Neutrophil (primary cell): ENCODE measurements around the gene ARHGAP40.

ENCODE experiments used
- H3K27ac ChIP-seq: fragments of 200-600 bp; sonication (generic); 2 replicates; pipeline ENCODE4 v1.5.1; 2016; ENCODE audit warnings: mild to moderate bottlenecking, moderate library complexity
- H3K27me3 ChIP-seq: fragments of 200-600 bp; sonication (generic); 2 replicates; pipeline ENCODE4 v1.6.0; 2016; ENCODE audit warnings: mild to moderate bottlenecking
- H3K36me3 ChIP-seq: fragments of 200-600 bp; sonication (generic); 2 replicates; pipeline ENCODE4 v1.5.1; 2017
- H3K4me1 ChIP-seq, 2 experiments: fragments of 200-600 bp in 1 of 2; sonication (generic) in 1 of 2; 1 replicate in 1 of 2; 2 replicates in 1 of 2; pipeline versions ENCODE4 v1.5.1 to v1.6.1; 2013 to 2016; ENCODE audit warnings: low read depth in 1 of 2, low read length in 1 of 2, mild to moderate bottlenecking in 1 of 2, moderate library complexity in 1 of 2; ENCODE audit not compliant: control insufficient read depth in 1 of 2, insufficient read depth in 1 of 2
- H3K4me3 ChIP-seq, 2 experiments: fragments of 200-600 bp in 1 of 2; sonication (generic) in 1 of 2; 1 replicate in 1 of 2; 2 replicates in 1 of 2; pipeline ENCODE4 v1.5.1; 2013 to 2016; ENCODE audit warnings: low read depth in 1 of 2, low read length in 1 of 2, mild to moderate bottlenecking in 1 of 2, moderate library complexity in 1 of 2
- H3K9me3 ChIP-seq: fragments of 200-600 bp; sonication (generic); 2 replicates; pipeline ENCODE4 v1.5.1; 2016
- TF ChIP-seq, protein P1 (sequence below): fragments of 200-600 bp; sonication (generic); IDR thresholded peaks from 2 replicates; pipeline ENCODE4 v1.5.1; 2016; ENCODE audit warnings: antibody characterized with exemption

ARHGAP40 gene

GRCh38 chr20:38599410-38599882 lies 2.2 kb upstream of the ARHGAP40 start:
- no peaks in the 10 kb centered on the region for H3K4me1 ChIP-seq
- peaks cover 65% of the 10 kb centered on the region for H3K27me3 ChIP-seq
- TF ChIP-seq, protein P1, sequence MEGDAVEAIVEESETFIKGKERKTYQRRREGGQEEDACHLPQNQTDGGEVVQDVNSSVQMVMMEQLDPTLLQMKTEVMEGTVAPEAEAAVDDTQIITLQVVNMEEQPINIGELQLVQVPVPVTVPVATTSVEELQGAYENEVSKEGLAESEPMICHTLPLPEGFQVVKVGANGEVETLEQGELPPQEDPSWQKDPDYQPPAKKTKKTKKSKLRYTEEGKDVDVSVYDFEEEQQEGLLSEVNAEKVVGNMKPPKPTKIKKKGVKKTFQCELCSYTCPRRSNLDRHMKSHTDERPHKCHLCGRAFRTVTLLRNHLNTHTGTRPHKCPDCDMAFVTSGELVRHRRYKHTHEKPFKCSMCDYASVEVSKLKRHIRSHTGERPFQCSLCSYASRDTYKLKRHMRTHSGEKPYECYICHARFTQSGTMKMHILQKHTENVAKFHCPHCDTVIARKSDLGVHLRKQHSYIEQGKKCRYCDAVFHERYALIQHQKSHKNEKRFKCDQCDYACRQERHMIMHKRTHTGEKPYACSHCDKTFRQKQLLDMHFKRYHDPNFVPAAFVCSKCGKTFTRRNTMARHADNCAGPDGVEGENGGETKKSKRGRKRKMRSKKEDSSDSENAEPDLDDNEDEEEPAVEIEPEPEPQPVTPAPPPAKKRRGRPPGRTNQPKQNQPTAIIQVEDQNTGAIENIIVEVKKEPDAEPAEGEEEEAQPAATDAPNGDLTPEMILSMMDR: no peak
- no peak overlapping the region for H3K27ac ChIP-seq
- no peak overlapping the region for H3K4me3 ChIP-seq
- no peaks in the 10 kb centered on the region for H3K9me3 ChIP-seq
- H3K36me3 ChIP-seq: no peaks in the 10 kb centered on the region

DNA sequence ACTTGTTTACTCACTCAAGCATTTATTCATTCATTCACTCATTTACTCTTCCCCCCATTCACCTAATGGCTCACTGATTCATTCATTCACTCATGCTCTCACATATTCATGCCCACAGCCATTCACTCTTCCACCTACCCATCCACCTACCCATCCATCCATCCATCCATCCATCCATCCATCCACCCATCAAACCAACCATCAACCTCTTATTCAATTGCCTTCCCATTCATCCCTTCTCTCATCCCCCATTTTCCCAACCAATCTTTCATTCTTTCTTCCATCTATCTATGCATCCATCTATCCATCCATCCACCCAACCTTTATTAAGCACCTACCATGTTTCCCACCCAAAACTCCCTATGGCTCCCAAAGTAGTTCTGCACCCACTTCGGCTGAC lies 1.6 kb upstream of the ARHGAP40 start:
- Histone ChIP-seq H3K4me3 (no peak overlapping the region), H3K36me3 (no peaks in the 10 kb centered on the region), H3K9me3 (no peaks in the 10 kb centered on the region), H3K27me3 (peaks cover 71% of the 10 kb centered on the region), H3K4me1 (no peaks in the 10 kb centered on the region), H3K27ac (no peak overlapping the region)
- TF ChIP-seq, protein P1: no peak

DNA sequence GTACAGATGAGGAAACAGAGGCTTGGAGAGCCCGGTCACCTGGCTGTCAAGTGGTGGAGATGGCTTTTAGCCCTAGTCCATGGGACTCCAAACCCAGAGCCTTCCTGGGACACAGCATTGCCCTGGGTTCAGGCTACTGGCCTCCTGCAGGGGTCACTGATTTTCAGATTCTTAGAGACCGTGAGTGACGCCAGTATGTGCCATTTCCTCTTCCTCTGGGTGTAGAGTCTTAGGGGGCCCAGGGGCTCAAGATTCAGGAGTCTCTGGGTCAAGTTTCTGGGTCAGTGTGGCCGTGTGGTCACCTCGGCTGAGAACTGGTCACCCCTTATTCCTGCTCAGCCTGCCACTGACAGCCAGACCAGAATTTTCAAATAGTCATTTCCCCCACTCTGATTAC lies 574 bp downstream of the ARHGAP40 start:
- no peak overlapping the region for H3K27ac ChIP-seq
- TF ChIP-seq, protein P1: no peak
- H3K27me3 ChIP-seq: peaks cover 93% of the 10 kb centered on the region
- H3K4me3 ChIP-seq: no peak overlapping the region
- no peaks in the 10 kb centered on the region for H3K9me3 ChIP-seq
- H3K36me3 ChIP-seq: no peaks in the 10 kb centered on the region
- no peaks in the 10 kb centered on the region for H3K4me1 ChIP-seq

DNA sequence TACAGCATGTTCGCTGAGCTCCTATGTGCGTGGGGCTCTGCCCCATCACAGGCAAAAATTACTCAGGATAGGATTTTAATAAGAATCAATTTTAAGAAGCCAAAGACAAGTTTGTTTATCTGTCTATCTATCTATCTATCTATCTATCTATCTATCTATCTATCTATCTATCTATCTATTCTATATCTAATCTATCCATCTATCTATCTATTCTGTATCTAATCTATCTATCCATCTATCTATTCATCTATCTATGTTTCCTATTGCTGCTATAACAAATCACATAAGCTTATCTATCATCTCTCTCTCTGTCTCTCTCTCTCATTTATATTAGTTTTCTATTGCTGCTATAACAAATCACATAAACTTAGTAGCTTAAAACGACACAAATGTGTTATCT lies 1.7 kb downstream of the ARHGAP40 start:
- no peaks in the 10 kb centered on the region for H3K36me3 ChIP-seq
- TF ChIP-seq, protein P1: no peak
- H3K27ac ChIP-seq: no peak overlapping the region
- H3K27me3 ChIP-seq: peaks cover 94% of the 10 kb centered on the region
- no peak overlapping the region for H3K4me3 ChIP-seq
- no peaks in the 10 kb centered on the region for H3K4me1 ChIP-seq
- H3K9me3 ChIP-seq: no peaks in the 10 kb centered on the region

DNA sequence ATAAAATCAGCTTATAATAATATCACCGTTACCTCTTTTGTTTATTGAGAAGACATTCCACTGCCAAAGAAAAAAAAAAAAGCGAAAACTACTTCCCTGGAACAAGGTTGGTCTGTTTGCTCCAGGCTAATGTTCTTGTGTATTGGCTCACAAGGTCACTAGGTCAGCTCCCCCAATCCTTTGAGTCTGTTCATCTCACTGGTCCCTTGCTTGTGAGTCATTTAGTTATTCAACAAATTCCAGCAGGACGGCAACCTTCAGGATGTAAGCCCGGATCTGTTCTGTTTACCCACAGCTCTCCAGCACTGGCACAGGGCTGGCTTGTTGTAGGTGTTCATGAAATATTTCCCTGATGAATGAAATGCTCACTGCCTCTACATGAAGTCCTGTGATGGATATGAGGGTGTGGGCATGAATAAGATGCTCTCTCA lies 3.3 kb downstream of the ARHGAP40 start:
- Histone ChIP-seq H3K27me3 (peaks cover 86% of the 10 kb centered on the region), H3K4me3 (no peak overlapping the region), H3K27ac (no peak overlapping the region), H3K9me3 (no peaks in the 10 kb centered on the region), H3K4me1 (no peaks in the 10 kb centered on the region), H3K36me3 (no peaks in the 10 kb centered on the region)
- TF ChIP-seq, protein P1: no peak

DNA sequence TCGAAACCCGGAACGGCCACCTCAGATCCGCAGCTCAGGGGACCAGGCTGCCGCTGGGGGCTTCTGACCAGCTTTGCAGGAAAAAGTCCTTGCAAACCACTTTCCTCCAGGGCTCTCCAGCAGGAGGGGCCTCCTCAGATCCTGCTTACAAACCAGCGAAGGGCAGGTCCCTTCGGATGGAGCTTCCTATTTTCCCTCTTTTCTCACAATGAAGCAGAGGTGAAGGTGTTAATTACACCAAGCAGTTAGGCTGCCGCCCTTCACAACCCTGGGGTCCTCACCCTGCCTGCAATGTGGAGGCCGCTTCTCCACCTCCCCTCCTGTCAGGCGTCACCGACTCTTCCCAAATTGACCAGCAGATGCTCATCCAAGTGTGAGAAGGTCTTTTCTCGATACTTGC lies 5.7 kb downstream of the ARHGAP40 start:
- Histone ChIP-seq H3K27me3 (peaks cover 68% of the 10 kb centered on the region), H3K27ac (no peak overlapping the region), H3K9me3 (no peaks in the 10 kb centered on the region), H3K4me1 (no peaks in the 10 kb centered on the region), H3K4me3 (no peak overlapping the region), H3K36me3 (no peaks in the 10 kb centered on the region)
- TF ChIP-seq, protein P1: no peak
